H9 (cell line): ENCODE measurements around the gene SCNN1B. TPM values are rescaled to one million over a fixed set of nuclear protein-coding genes. Genes with fewer than 3 reads are reported as not detected.

Experiments used
- DNase-seq: peaks from one replicate; pipeline ENCODE4 v3.0.0-alpha.2; 2017
- H2AFZ ChIP-seq: one replicate; pipeline ENCODE4 v1.6.1; 2013; ENCODE audit warnings: mild to moderate bottlenecking, low read length, control low read depth, moderate library complexity
- H2AK5ac ChIP-seq: 2 replicates; pipeline ENCODE4 v1.6.1; 2013; ENCODE audit warnings: low read length, control low read depth, mixed read lengths; ENCODE audit not compliant: insufficient read length
- H2BK120ac ChIP-seq: one replicate; pipeline ENCODE4 v1.6.1; 2013; ENCODE audit warnings: low read depth, mild to moderate bottlenecking, low read length, control low read depth, inconsistent platforms; ENCODE audit not compliant: poor library complexity, severe bottlenecking
- H2BK12ac ChIP-seq: 2 replicates; pipeline ENCODE4 v1.6.1; 2013; ENCODE audit warnings: low read length, control low read depth, mixed read lengths, low read depth; ENCODE audit not compliant: insufficient read length
- H2BK15ac ChIP-seq: 2 replicates; pipeline ENCODE4 v1.6.1; 2013; ENCODE audit warnings: low read depth, low read length, control low read depth
- H2BK20ac ChIP-seq: one replicate; pipeline ENCODE4 v1.6.1; 2013; ENCODE audit warnings: low read depth, mild to moderate bottlenecking, low read length, control low read depth, inconsistent platforms; ENCODE audit not compliant: poor library complexity, severe bottlenecking
- H2BK5ac ChIP-seq: 2 replicates; pipeline ENCODE4 v1.6.1; 2013; ENCODE audit warnings: low read length, control low read depth, mixed read lengths; ENCODE audit not compliant: insufficient read length
- H3K14ac ChIP-seq: 2 replicates; pipeline ENCODE4 v1.6.1; 2013; ENCODE audit warnings: low read length, control low read depth; ENCODE audit not compliant: insufficient read depth
- H3K18ac ChIP-seq: 2 replicates; pipeline ENCODE4 v1.6.1; 2013; ENCODE audit warnings: low read depth, mild to moderate bottlenecking, mixed read lengths, low read length, control low read depth; ENCODE audit not compliant: insufficient read length
- H3K23ac ChIP-seq: 2 replicates; pipeline ENCODE4 v1.6.1; 2013; ENCODE audit warnings: low read length, control low read depth, mixed read lengths, low read depth; ENCODE audit not compliant: insufficient read length
- H3K23me2 ChIP-seq: 2 replicates; pipeline ENCODE4 v1.6.1; 2013; ENCODE audit warnings: low read depth, mild to moderate bottlenecking, mixed read lengths, low read length, control low read depth; ENCODE audit not compliant: insufficient read length, poor library complexity, severe bottlenecking
- H3K27ac ChIP-seq: 2 replicates; pipeline ENCODE4 v1.5.1; 2013; ENCODE audit warnings: low read length, control low read depth, mixed read lengths, low read depth; ENCODE audit not compliant: insufficient read length
- H3K27me3 ChIP-seq: 2 replicates; pipeline ENCODE4 v1.6.1; 2013; ENCODE audit warnings: low read length, control low read depth, inconsistent platforms; ENCODE audit not compliant: insufficient read depth
- H3K4ac ChIP-seq: 2 replicates; pipeline ENCODE4 v1.6.1; 2013; ENCODE audit warnings: low read depth, mild to moderate bottlenecking, control low read depth, inconsistent platforms, low read length, moderate library complexity
- H3K4me1 ChIP-seq: 2 replicates; pipeline ENCODE4 v1.6.1; 2013; ENCODE audit warnings: low read length, control low read depth, inconsistent platforms; ENCODE audit not compliant: insufficient read depth
- H3K4me2 ChIP-seq: 2 replicates; pipeline ENCODE4 v1.6.1; 2013; ENCODE audit warnings: low read length, control low read depth, mixed read lengths; ENCODE audit not compliant: insufficient read length, insufficient read depth
- H3K56ac ChIP-seq: 2 replicates; pipeline ENCODE4 v1.6.1; 2013; ENCODE audit warnings: low read depth, mild to moderate bottlenecking, mixed read lengths, low read length, control low read depth; ENCODE audit not compliant: insufficient read length
- H3K79me1 ChIP-seq: 2 replicates; pipeline ENCODE4 v1.6.1; 2013; ENCODE audit warnings: low read depth, mild to moderate bottlenecking, moderate library complexity, low read length, control low read depth, inconsistent platforms; ENCODE audit not compliant: insufficient read depth, poor library complexity, severe bottlenecking
- H3K79me2 ChIP-seq: 2 replicates; pipeline ENCODE4 v1.6.1; 2013; ENCODE audit warnings: low read length, control low read depth, inconsistent platforms; ENCODE audit not compliant: insufficient read depth
- H3K9ac ChIP-seq: 2 replicates; pipeline ENCODE4 v1.6.1; 2013; ENCODE audit warnings: low read length, control low read depth, mixed read lengths; ENCODE audit not compliant: insufficient read length; ENCODE audit errors: extremely low read depth
- H3K9me3 ChIP-seq: one replicate; pipeline ENCODE4 v1.6.1; 2013; ENCODE audit warnings: low read depth, low read length, inconsistent platforms; ENCODE audit not compliant: control insufficient read depth
- H3T11ph ChIP-seq: one replicate; pipeline ENCODE4 v1.6.1; 2013; ENCODE audit warnings: mild to moderate bottlenecking, low read length, control low read depth, inconsistent platforms
- H4K20me1 ChIP-seq: one replicate; pipeline ENCODE4 v1.6.1; 2013; ENCODE audit not compliant: control insufficient read depth, insufficient read length, insufficient read depth
- H4K5ac ChIP-seq: 2 replicates; pipeline ENCODE4 v1.6.1; 2013; ENCODE audit warnings: low read depth, mild to moderate bottlenecking, mixed read lengths, low read length, control low read depth; ENCODE audit not compliant: insufficient read length
- H4K8ac ChIP-seq: replicated peaks from 2 replicates; pipeline ENCODE4 v1.6.1; 2013; ENCODE audit warnings: low read length, control low read depth, mixed read lengths, low read depth; ENCODE audit not compliant: insufficient read length
- H4K91ac ChIP-seq: 2 replicates; pipeline ENCODE4 v1.6.1; 2013; ENCODE audit warnings: low read depth, mild to moderate bottlenecking, moderate library complexity, mixed read lengths, low read length, control low read depth; ENCODE audit not compliant: insufficient read length
- H3K27ac Mint-ChIP-seq, 3 experiments: 2 replicates in 2 of 3; 3 replicates in 1 of 3; pipeline ENCODE4 v1.8.0; 2020 to 2021; ENCODE audit warnings: mixed read lengths in 3 of 3, mild to moderate bottlenecking in 1 of 3, moderate library complexity in 1 of 3
- H3K27me3 Mint-ChIP-seq: 2 replicates; pipeline ENCODE4 v1.8.0; 2021; ENCODE audit warnings: low read depth, mild to moderate bottlenecking, moderate library complexity, mixed read lengths
- H3K36me3 Mint-ChIP-seq, 3 experiments: 2 replicates in 2 of 3; 3 replicates in 1 of 3; pipeline ENCODE4 v1.8.0; 2020 to 2021; ENCODE audit warnings: low read depth in 3 of 3, mixed read lengths in 3 of 3; ENCODE audit not compliant: insufficient read depth in 1 of 3
- H3K4me1 Mint-ChIP-seq, 2 experiments: 2 replicates each; pipeline ENCODE4 v1.8.0; 2020; ENCODE audit warnings: mixed read lengths in 2 of 2
- H3K4me3 Mint-ChIP-seq, 2 experiments: 2 replicates in 1 of 2; 3 replicates in 1 of 2; pipeline ENCODE4 v1.8.0; 2020 to 2021; ENCODE audit warnings: mild to moderate bottlenecking in 2 of 2, mixed read lengths in 2 of 2, moderate library complexity in 1 of 2
- H3K9me3 Mint-ChIP-seq, 2 experiments: 2 replicates in 1 of 2; 3 replicates in 1 of 2; pipeline ENCODE4 v1.8.0; 2020; ENCODE audit warnings: mild to moderate bottlenecking in 2 of 2, mixed read lengths in 2 of 2, moderate library complexity in 1 of 2
- CTCF ChIP-seq: fragments of 200-600 bp; sonication (generic); conservative IDR thresholded peaks from 3 replicates; pipeline ENCODE4 v1.8.0; 2021; ENCODE audit warnings: antibody characterized with exemption, mild to moderate bottlenecking
- WGBS: extraction: QIAGEN DNeasy Blood & Tissue Kit; methylation state at CpG from one replicate; pipeline ENCODE4 v1.1.7; 2013; ENCODE audit warnings: missing lambda C conversion rate, low lambda C conversion rate, mixed read lengths; ENCODE audit not compliant: insufficient read length; ENCODE audit errors: extremely low coverage; 5-methylcytosine and 5-hydroxymethylcytosine counted together
- total RNA-seq: library from RNA; stranded (reverse); gene quantifications from 2 replicates; pipeline ENCODE4 v1.2.1, GENCODE V29; 2021

SCNN1B gene
- total RNA-seq, 1 experiment from 2014 or later, result 0.11 TPM

- no peak overlapping the region for H4K91ac ChIP-seq
- Mint-ChIP-seq H3K4me3 (no peak overlapping the region), H3K27ac (no peak overlapping the region), H3K36me3 (no peaks in the 10 kb centered on the region; a peak in 1 of 7 replicates), H3K27me3 (no peaks in the 10 kb centered on the region; the same call in 1 of the 2 replicates), H3K9me3 (peaks cover 3 to 6% of the 10 kb centered on the region in 2 experiments; a peak in 4 of 5 replicates), H3K4me1 (peaks cover 0 to 5% of the 10 kb centered on the region in 2 experiments; a peak in 2 of 4 replicates)
- no peak overlapping the region for H2BK5ac ChIP-seq
- H4K5ac ChIP-seq, result no peak overlapping the region
- H3K9me3 ChIP-seq, result no peaks in the 10 kb centered on the region
- H3K27me3 ChIP-seq, result no peaks in the 10 kb centered on the region
- no peak overlapping the region for H2AFZ ChIP-seq
- TF ChIP-seq CTCF, result no peak
- H3K56ac ChIP-seq, result no peak overlapping the region
- WGBS, result no CpG with 5 or more reads among the region's 5 CpGs
- H2AK5ac ChIP-seq, result no peak overlapping the region
- H3K4me1 ChIP-seq, result no peaks in the 10 kb centered on the region
- no peak overlapping the region for H2BK120ac ChIP-seq
- H3K27ac ChIP-seq, result no peak overlapping the region
- no peak for DNase-seq
- H3K79me2 ChIP-seq, result no peaks in the 10 kb centered on the region
- no peak overlapping the region for H2BK12ac ChIP-seq
- no peaks in the 10 kb centered on the region for H4K20me1 ChIP-seq
- no peak overlapping the region for H3K4me2 ChIP-seq
- no peak overlapping the region for H4K8ac ChIP-seq
- no peak overlapping the region for H3K23ac ChIP-seq
- H3K79me1 ChIP-seq, result no peaks in the 10 kb centered on the region
- H3K18ac ChIP-seq, result no peak overlapping the region
- no peak overlapping the region for H3T11ph ChIP-seq
- H3K23me2 ChIP-seq, result no peaks in the 10 kb centered on the region
- no peak overlapping the region for H2BK20ac ChIP-seq
- no peak overlapping the region for H3K9ac ChIP-seq
- no peak overlapping the region; the same call in 1 of the 2 replicates for H3K14ac ChIP-seq
- H3K4ac ChIP-seq, result no peak overlapping the region
- H2BK15ac ChIP-seq, result no peak overlapping the region
Measured at GRCh38 chr16:23351360-23351759, 49.3 kb downstream of the SCNN1B start.
